ENCODE measurements around the gene NET1.

DNA sequence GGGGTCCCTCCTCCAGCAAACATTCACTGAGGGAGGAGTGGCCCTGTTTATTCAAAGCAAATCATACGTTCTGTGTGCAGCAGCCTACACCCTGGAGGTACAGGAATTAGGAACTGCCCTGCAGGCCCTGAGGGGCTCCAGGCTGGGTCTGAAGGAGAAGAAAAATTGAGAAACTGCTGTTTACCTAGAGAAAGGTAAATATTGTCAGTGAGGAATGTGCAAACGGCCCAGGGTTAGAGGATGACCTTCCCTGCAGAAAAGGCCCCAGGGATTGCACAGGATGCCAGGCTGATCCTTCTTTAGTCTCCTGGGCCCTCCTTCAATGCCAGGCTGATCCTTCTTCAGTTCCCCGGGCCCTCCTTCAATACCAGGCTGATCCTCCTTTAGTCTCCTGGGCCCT is 81.3 kb downstream of the NET1 start:
- TF ChIP-seq EP300 (IDR thresholded peaks at IDR 0.05; ENCODE audit: borderline replicate concordance), result no peak
- TF ChIP-seq, protein P1, sequence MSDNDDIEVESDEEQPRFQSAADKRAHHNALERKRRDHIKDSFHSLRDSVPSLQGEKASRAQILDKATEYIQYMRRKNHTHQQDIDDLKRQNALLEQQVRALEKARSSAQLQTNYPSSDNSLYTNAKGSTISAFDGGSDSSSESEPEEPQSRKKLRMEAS (IDR thresholded peaks at IDR 0.05), result no peak
- TF ChIP-seq, protein P2, sequence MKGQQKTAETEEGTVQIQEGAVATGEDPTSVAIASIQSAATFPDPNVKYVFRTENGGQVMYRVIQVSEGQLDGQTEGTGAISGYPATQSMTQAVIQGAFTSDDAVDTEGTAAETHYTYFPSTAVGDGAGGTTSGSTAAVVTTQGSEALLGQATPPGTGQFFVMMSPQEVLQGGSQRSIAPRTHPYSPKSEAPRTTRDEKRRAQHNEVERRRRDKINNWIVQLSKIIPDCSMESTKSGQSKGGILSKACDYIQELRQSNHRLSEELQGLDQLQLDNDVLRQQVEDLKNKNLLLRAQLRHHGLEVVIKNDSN (IDR thresholded peaks at IDR 0.05), result no peak
